ENCODE results near the gene PTGER1. TPM values are rescaled to one million over a fixed set of nuclear protein-coding genes. Genes with fewer than 3 reads are reported as not detected.
"Not testable (repeated sequence)": the region's sequence is repeated elsewhere in the genome, so short reads cannot be mapped to it uniquely, and the experiment has no call there.

Gene PTGER1
- total RNA-seq, 2 donors from 2014 or later = 0.81 to 1.0 TPM

DNA sequence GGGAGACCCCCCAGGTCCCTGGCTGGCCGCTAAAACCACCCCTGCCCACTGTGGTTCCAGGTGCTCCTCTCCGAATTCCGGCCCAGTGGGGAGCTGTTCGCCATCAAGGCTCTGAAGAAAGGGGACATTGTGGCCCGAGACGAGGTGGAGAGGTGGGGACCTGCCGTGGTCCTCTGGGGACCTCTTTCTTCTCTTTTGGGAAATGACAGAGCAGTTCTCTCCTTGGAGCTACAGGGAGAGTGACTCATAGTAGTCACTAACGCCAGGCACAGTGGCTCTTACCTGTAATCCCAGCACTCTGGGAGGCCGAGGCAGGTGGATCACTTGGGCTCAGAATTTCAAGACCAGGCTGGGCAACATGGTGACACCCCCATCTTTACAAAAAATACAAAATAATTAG is 7.3 kb downstream of the PTGER1 start:
- Mint-ChIP-seq H3K36me3 (ENCODE audit: low read depth) (peaks cover 48% of the 10 kb centered on the region), H3K4me1 (no peaks in the 10 kb centered on the region), H3K27ac (no peak overlapping the region), H3K4me3 (no peak overlapping the region), H3K9me3 (no peaks in the 10 kb centered on the region), H3K27me3 (ENCODE audit: insufficient read depth) (peaks cover under 1% of the 10 kb centered on the region)
- H3K9ac ChIP-seq (ENCODE audit: extremely low read depth, low read length, poor library complexity, severe bottlenecking) = no peak overlapping the region
- H3K4me3 ChIP-seq (ENCODE audit: low read length) = no peak overlapping the region
- H3K9me3 ChIP-seq (ENCODE audit: control insufficient read depth, low read length) = no peaks in the 10 kb centered on the region
- DNase-seq = peak; percentile 62
- H3K27ac ChIP-seq (ENCODE audit: low read depth, low read length) = no peak overlapping the region
- 86 to 90% methylated on average over 4 to 9 of the region's 9 CpGs for WGBS, 2 experiments (ENCODE audit: insufficient coverage in 1 of 2, insufficient read length in 1 of 2)
- peaks cover 40% of the 10 kb centered on the region for H3K36me3 ChIP-seq (ENCODE audit: control insufficient read depth, insufficient read depth, low read length)
- TF ChIP-seq, protein P1, sequence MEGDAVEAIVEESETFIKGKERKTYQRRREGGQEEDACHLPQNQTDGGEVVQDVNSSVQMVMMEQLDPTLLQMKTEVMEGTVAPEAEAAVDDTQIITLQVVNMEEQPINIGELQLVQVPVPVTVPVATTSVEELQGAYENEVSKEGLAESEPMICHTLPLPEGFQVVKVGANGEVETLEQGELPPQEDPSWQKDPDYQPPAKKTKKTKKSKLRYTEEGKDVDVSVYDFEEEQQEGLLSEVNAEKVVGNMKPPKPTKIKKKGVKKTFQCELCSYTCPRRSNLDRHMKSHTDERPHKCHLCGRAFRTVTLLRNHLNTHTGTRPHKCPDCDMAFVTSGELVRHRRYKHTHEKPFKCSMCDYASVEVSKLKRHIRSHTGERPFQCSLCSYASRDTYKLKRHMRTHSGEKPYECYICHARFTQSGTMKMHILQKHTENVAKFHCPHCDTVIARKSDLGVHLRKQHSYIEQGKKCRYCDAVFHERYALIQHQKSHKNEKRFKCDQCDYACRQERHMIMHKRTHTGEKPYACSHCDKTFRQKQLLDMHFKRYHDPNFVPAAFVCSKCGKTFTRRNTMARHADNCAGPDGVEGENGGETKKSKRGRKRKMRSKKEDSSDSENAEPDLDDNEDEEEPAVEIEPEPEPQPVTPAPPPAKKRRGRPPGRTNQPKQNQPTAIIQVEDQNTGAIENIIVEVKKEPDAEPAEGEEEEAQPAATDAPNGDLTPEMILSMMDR (conservative IDR thresholded peaks at IDR 0.05) = peak; percentile 35
- no peaks in the 10 kb centered on the region for H3K4me1 ChIP-seq (ENCODE audit: control insufficient read depth, insufficient read depth, low read length)
- no peaks in the 10 kb centered on the region for H3K27me3 ChIP-seq (ENCODE audit: control insufficient read depth, insufficient read depth, low read length, poor library complexity, severe bottlenecking)

DNA sequence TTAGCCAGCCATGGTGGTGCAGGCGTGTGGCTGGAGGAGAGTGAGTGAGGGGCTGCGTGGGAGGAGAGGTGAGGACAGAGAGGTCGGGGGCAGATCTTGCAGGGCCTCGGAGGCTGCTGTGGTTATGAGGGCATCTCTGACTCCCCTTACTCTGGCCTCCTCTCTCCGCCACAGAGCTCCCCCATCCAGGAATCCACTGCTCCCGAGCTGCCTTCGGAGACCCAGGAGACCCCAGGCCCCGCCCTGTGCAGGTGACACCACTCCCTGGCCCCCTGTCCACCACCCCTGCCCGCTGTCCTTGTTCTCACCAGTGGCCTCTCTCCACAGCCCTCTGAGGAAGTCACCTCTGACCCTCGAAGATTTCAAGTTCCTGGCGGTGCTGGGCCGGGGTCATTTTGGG is 7.8 kb downstream of the PTGER1 start:
- WGBS, 2 experiments (ENCODE audit: insufficient coverage in 1 of 2, insufficient read length in 1 of 2) = 88 to 95% methylated on average over 3 to 12 of the region's 12 CpGs

DNA sequence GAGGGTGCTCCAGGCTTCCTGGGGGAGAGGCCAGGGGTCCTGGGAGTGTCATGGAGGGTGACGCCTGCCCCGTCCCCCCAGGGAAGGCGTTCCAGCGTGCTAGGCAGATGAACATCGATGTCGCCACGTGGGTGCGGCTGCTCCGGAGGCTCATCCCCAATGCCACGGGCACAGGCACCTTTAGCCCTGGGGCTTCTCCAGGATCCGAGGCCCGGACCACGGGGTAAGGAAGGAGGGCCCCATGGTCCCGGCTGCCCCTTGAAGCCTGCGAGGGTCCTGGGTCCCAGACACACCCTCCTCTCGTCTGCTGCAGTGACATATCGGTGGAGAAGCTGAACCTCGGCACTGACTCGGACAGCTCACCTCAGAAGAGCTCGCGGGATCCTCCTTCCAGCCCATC is 11.4 kb downstream of the PTGER1 start:
- Histone ChIP-seq H3K27me3 (ENCODE audit: control insufficient read depth, insufficient read depth, low read length, poor library complexity, severe bottlenecking) (no peaks in the 10 kb centered on the region), H3K36me3 (ENCODE audit: control insufficient read depth, insufficient read depth, low read length) (peaks cover 44% of the 10 kb centered on the region), H3K27ac (ENCODE audit: low read depth, low read length) (no peak overlapping the region), H3K4me1 (ENCODE audit: control insufficient read depth, insufficient read depth, low read length) (no peaks in the 10 kb centered on the region), H3K4me3 (ENCODE audit: low read length) (no peak overlapping the region), H3K9me3 (ENCODE audit: control insufficient read depth, low read length) (no peaks in the 10 kb centered on the region), H3K9ac (ENCODE audit: extremely low read depth, low read length, poor library complexity, severe bottlenecking) (no peak overlapping the region)
- no peak for DNase-seq
- WGBS, 2 experiments (ENCODE audit: insufficient coverage in 1 of 2, insufficient read length in 1 of 2) = 97 to 98% methylated on average over 15 to 21 of the region's 21 CpGs
- peaks cover 67% of the 10 kb centered on the region for H3K36me3 Mint-ChIP-seq (ENCODE audit: low read depth)
- H3K27me3 Mint-ChIP-seq (ENCODE audit: insufficient read depth) = no peaks in the 10 kb centered on the region
- no peak overlapping the region for H3K4me3 Mint-ChIP-seq
- no peak overlapping the region for H3K27ac Mint-ChIP-seq
- TF ChIP-seq, protein P1 (conservative IDR thresholded peaks at IDR 0.05) = no peak
- H3K9me3 Mint-ChIP-seq = no peaks in the 10 kb centered on the region
- H3K4me1 Mint-ChIP-seq = no peaks in the 10 kb centered on the region

More for the DNA sequence above, 7.8 kb downstream of the PTGER1 start:
- Mint-ChIP-seq H3K27ac (no peak overlapping the region), H3K36me3 (ENCODE audit: low read depth) (peaks cover 53% of the 10 kb centered on the region), H3K27me3 (ENCODE audit: insufficient read depth) (no peaks in the 10 kb centered on the region), H3K4me3 (no peak overlapping the region), H3K4me1 (no peaks in the 10 kb centered on the region), H3K9me3 (no peaks in the 10 kb centered on the region)
- no peak overlapping the region for H3K27ac ChIP-seq (ENCODE audit: low read depth, low read length)
- H3K36me3 ChIP-seq (ENCODE audit: control insufficient read depth, insufficient read depth, low read length) = peaks cover 40% of the 10 kb centered on the region
- no peak for DNase-seq
- no peaks in the 10 kb centered on the region for H3K4me1 ChIP-seq (ENCODE audit: control insufficient read depth, insufficient read depth, low read length)
- H3K9me3 ChIP-seq (ENCODE audit: control insufficient read depth, low read length) = no peaks in the 10 kb centered on the region
- no peak overlapping the region for H3K4me3 ChIP-seq (ENCODE audit: low read length)
- TF ChIP-seq, protein P1 (conservative IDR thresholded peaks at IDR 0.05) = no peak
- no peak overlapping the region for H3K9ac ChIP-seq (ENCODE audit: extremely low read depth, low read length, poor library complexity, severe bottlenecking)
- H3K27me3 ChIP-seq (ENCODE audit: control insufficient read depth, insufficient read depth, low read length, poor library complexity, severe bottlenecking) = no peaks in the 10 kb centered on the region

DNA sequence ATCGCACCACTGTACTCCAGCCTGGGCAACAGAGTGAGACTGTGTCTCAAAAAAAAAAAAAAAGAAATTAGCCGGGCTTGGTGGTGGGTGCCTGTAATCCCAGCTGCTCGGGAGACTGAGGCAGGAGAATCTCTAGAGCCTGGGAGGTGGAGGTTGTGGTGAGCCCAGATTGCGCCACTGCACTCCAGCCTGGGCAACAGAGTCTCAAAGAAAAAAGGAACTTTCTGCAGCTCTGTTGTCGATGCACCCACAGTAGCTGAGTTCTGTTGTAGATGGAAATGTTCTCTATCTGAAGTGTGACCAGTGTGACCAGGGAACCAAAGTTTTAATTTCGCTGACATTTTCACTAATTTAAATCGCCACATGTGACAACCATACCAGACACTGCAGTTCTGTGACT is 12.8 kb downstream of the PTGER1 start:
- not testable (repeated sequence) for H3K4me3 Mint-ChIP-seq; H3K27me3 Mint-ChIP-seq (ENCODE audit: insufficient read depth); H3K4me1 Mint-ChIP-seq; H3K4me1 ChIP-seq (ENCODE audit: control insufficient read depth, insufficient read depth, low read length); DNase-seq; H3K27ac ChIP-seq (ENCODE audit: low read depth, low read length); H3K27me3 ChIP-seq (ENCODE audit: control insufficient read depth, insufficient read depth, low read length, poor library complexity, severe bottlenecking); H3K27ac Mint-ChIP-seq; H3K9me3 ChIP-seq (ENCODE audit: control insufficient read depth, low read length); H3K9ac ChIP-seq (ENCODE audit: extremely low read depth, low read length, poor library complexity, severe bottlenecking); H3K9me3 Mint-ChIP-seq; H3K4me3 ChIP-seq (ENCODE audit: low read length)
- 92% methylated on average over 3 to 7 of the region's 7 CpGs for WGBS, 2 experiments (ENCODE audit: insufficient coverage in 1 of 2, insufficient read length in 1 of 2)
- H3K36me3 ChIP-seq (ENCODE audit: control insufficient read depth, insufficient read depth, low read length) = peaks cover 39% of the 10 kb centered on the region
- H3K36me3 Mint-ChIP-seq (ENCODE audit: low read depth) = peaks cover 65% of the 10 kb centered on the region
